Measurements from ENCODE around the gene DYNC2I2. TPM values are rescaled to one million over a fixed set of nuclear protein-coding genes. Genes with fewer than 3 reads are reported as not detected.

Gene DYNC2I2
- total and polyA plus RNA-seq, 10 of the 15 experiments (the other 5 are each of a cell fraction or from before 2014, with no cell fraction given): 0.89 to 118 (median 47.9) TPM

DNA sequence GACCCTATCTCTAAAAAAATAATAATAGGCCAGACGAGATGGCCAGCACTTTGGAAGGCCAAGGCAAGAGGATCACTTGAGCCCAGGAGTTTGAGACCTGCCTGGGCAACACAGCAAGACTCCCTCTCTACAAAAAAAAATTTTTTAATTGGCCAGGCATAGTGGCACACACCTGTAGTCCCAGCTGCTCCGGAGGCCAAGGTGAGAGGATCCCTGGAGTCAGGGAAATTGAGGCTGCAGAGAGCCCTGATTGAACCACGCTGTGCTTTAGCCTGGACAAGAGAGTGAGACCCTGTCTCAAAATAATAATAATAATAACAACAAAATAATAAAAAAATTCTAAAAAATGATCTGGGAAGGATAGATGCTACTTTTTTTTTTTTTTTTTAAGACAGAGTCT is 1.1 kb upstream of the DYNC2I2 start:
- no peak for ATAC-seq
- 79% methylated on average over 3 of the region's 3 CpGs for WGBS (ENCODE audit: insufficient coverage, insufficient replicate concordance, low lambda C conversion rate, missing lambda C conversion rate)

DNA sequence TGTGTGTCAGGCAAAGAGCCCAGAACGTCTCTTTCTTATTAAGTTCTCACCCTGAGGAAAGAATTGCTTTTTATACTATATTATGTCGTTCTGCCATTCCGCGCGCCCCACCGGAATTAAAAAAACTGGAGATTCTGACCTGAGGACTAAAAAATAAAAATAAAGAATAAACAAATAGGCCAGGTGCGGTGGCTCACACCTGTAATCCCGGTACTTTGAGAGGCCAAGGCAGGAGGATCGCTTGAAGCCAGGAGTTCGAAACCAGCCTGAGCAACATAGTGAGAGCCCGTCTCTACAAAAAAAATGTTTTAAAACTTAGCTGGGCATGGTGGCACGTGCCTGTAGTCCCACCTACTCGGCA is 677 bp upstream of the DYNC2I2 start:
- Histone ChIP-seq H3K36me3 (ENCODE audit: control insufficient read depth in 2 of 2, insufficient read depth in 2 of 2, low read length in 1 of 2) (no peaks in the 10 kb centered on the region), H3K79me2 (ENCODE audit: control insufficient read depth, insufficient read depth, low read length) (no peaks in the 10 kb centered on the region; the same call in 1 of the 2 replicates), H4K20me1 (ENCODE audit: control insufficient read depth, insufficient read depth) (no peaks in the 10 kb centered on the region), H3K9me3 (replicated peaks; ENCODE audit: control insufficient read depth, insufficient read depth, low read length) (no peaks in the 10 kb centered on the region), H3K4me3 (no peak overlapping the region; the same call in 1 of the 2 replicates), H3K9ac (ENCODE audit: control insufficient read depth, insufficient read depth, low read length) (peak overlapping the region; percentile 94), H3K4me1 (ENCODE audit: control insufficient read depth, insufficient read depth, low read length) (peaks cover 3% of the 10 kb centered on the region; the same call in 1 of the 2 replicates), H3K4me2 (ENCODE audit: control insufficient read depth, insufficient read depth) (peak overlapping the region; percentile 66; the same call in 1 of the 2 replicates), H2AFZ (ENCODE audit: control insufficient read depth, low read depth, low read length) (peak overlapping the region; percentile 97), H3K27me3 (replicated peaks in 1 of 2; ENCODE audit: control insufficient read depth in 2 of 2, insufficient read depth in 2 of 2, low read length in 1 of 2) (no peaks in the 10 kb centered on the region), H3K27ac (ENCODE audit: control insufficient read depth, insufficient read depth) (peak overlapping the region; percentile 99; the same call in 1 of the 2 replicates)
- DNase-seq (ENCODE audit: low read depth, low spot score): no peak
- no peak for FAIRE-seq
- CTCF ChIA-PET: interaction anchor here (1.2 kb wide), 1 partner anchor 13 kb away, joined by 3 read pairs; no protein-coding TSS in a partner anchor
- BruUV-seq (replicated peaks): no TSS peak
- RAD21 ChIA-PET (ENCODE audit: unreplicated experiment): interaction anchor here (1.1 to 1.3 kb wide), 2 partner anchors 14 to 30 kb away, joined by 3 to 5 read pairs; no protein-coding TSS in a partner anchor
- 89% methylated on average over 13 of the region's 13 CpGs for WGBS (ENCODE audit: insufficient coverage, insufficient replicate concordance, low lambda C conversion rate, missing lambda C conversion rate)
- POLR2A ChIA-PET: interaction anchor here (0.6 to 1.4 kb wide), 8 partner anchors 11 to 107 kb away, joined by 3 to 8 read pairs (median 4); partner anchors contain the start of gene SET
- SMC1A ChIA-PET (ENCODE audit: uncharacterized antibody, unreplicated experiment): interaction anchor here (0.8 to 1.6 kb wide), 4 partner anchors 14 to 40 kb away, joined by 3 read pairs; no protein-coding TSS in a partner anchor
- ATAC-seq: no peak
- TF ChIP-seq, protein P1, sequence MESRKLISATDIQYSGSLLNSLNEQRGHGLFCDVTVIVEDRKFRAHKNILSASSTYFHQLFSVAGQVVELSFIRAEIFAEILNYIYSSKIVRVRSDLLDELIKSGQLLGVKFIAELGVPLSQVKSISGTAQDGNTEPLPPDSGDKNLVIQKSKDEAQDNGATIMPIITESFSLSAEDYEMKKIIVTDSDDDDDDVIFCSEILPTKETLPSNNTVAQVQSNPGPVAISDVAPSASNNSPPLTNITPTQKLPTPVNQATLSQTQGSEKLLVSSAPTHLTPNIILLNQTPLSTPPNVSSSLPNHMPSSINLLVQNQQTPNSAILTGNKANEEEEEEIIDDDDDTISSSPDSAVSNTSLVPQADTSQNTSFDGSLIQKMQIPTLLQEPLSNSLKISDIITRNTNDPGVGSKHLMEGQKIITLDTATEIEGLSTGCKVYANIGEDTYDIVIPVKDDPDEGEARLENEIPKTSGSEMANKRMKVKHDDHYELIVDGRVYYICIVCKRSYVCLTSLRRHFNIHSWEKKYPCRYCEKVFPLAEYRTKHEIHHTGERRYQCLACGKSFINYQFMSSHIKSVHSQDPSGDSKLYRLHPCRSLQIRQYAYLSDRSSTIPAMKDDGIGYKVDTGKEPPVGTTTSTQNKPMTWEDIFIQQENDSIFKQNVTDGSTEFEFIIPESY (IDR thresholded peaks at IDR 0.05): no peak
- TF ChIP-seq WRNIP1 (IDR thresholded peaks at IDR 0.05; ENCODE audit: borderline replicate concordance, low read depth, low read length) (no peak), NRF1 (conservative IDR thresholded peaks at IDR 0.05; ENCODE audit: low read depth, low read length) (no peak), DPF2 (IDR thresholded peaks at IDR 0.05) (peak; percentile 5; the same call in 1 of the 2 replicates), FOXM1 (IDR thresholded peaks at IDR 0.05; ENCODE audit: low read depth, low read length) (0 out of 2 replicates have a peak, but pooled peaks have one; percentile 32)
- intact Hi-C loops (cut with micrococcal nuclease; ENCODE audit: unreplicated experiment) (loop anchor here (10.0 kb wide), 1 partner anchor 117 kb away; the partner anchor contains the start of gene ZER1), in situ Hi-C loops (cut with MboI) (no loop called here)

More for the DNA sequence above, 1.1 kb upstream of the DYNC2I2 start:
- ChIA-PET RAD21 (ENCODE audit: unreplicated experiment) (interaction anchor here (0.5 to 1.3 kb wide), 2 partner anchors 15 to 29 kb away, joined by 3 to 5 read pairs; no protein-coding TSS in a partner anchor), POLR2A (interaction anchor here (0.6 to 1.4 kb wide), 7 partner anchors 12 to 97 kb away, joined by 3 to 8 read pairs (median 3); no protein-coding TSS in a partner anchor), SMC1A (ENCODE audit: uncharacterized antibody, unreplicated experiment) (interaction anchor here (0.8 to 1.6 kb wide), 4 partner anchors 14 to 40 kb away, joined by 3 read pairs; no protein-coding TSS in a partner anchor), CTCF (interaction anchor here (0.6 kb wide), 1 partner anchor 544 kb away, joined by 4 read pairs; no protein-coding TSS in a partner anchor)
- Histone ChIP-seq H3K27me3 (replicated peaks in 1 of 2; ENCODE audit: control insufficient read depth in 2 of 2, insufficient read depth in 2 of 2, low read length in 1 of 2) (no peaks in the 10 kb centered on the region), H3K4me2 (ENCODE audit: control insufficient read depth, insufficient read depth) (no peak overlapping the region), H3K9ac (ENCODE audit: control insufficient read depth, insufficient read depth, low read length) (no peak overlapping the region), H3K4me3 (no peak overlapping the region), H3K4me1 (ENCODE audit: control insufficient read depth, insufficient read depth, low read length) (peaks cover 3% of the 10 kb centered on the region; the same call in 1 of the 2 replicates), H3K79me2 (ENCODE audit: control insufficient read depth, insufficient read depth, low read length) (no peaks in the 10 kb centered on the region; the same call in 1 of the 2 replicates), H3K36me3 (ENCODE audit: control insufficient read depth in 2 of 2, insufficient read depth in 2 of 2, low read length in 1 of 2) (no peaks in the 10 kb centered on the region), H2AFZ (ENCODE audit: control insufficient read depth, low read depth, low read length) (no peak overlapping the region), H4K20me1 (ENCODE audit: control insufficient read depth, insufficient read depth) (no peaks in the 10 kb centered on the region), H3K9me3 (replicated peaks; ENCODE audit: control insufficient read depth, insufficient read depth, low read length) (no peaks in the 10 kb centered on the region), H3K27ac (ENCODE audit: control insufficient read depth, insufficient read depth) (no peak overlapping the region)
- BruUV-seq (replicated peaks): no TSS peak
- in situ Hi-C loops (cut with MboI) (no loop called here), intact Hi-C loops (cut with micrococcal nuclease; ENCODE audit: unreplicated experiment) (loop anchor here (10.0 kb wide), 1 partner anchor 117 kb away; the partner anchor contains the start of gene ZER1)
- no peak for TF ChIP-seq RCOR1 (conservative IDR thresholded peaks at IDR 0.05; ENCODE audit: low read depth, low read length)
- no peak for TF ChIP-seq ZNF217 (IDR thresholded peaks at IDR 0.05)
- TF ChIP-seq ASH2L (IDR thresholded peaks at IDR 0.05; ENCODE audit: borderline replicate concordance, low read depth): no peak
- no peak for TF ChIP-seq NBN (IDR thresholded peaks at IDR 0.05)
- no peak for DNase-seq (ENCODE audit: low read depth, low spot score)
- FAIRE-seq: no peak

Data from GM12878 (cell line).